Liver (tissue), 9 donors: ENCODE data around the gene JAK1. TPM values are rescaled to one million over a fixed set of nuclear protein-coding genes. Genes with fewer than 3 reads are reported as not detected.

ENCODE experiments used
- DNase-seq: peaks from one replicate; pipeline ENCODE4 v3.0.0-alpha.2; 2017; ENCODE audit warnings: low spot score
- H3K27ac ChIP-seq, 2 donors: one replicate each; pipeline ENCODE4 v1.7.0; 2013; ENCODE audit warnings: inconsistent platforms in 2 of 2, low read length in 2 of 2, control low read depth in 1 of 2, low read depth in 1 of 2, mild to moderate bottlenecking in 1 of 2
- H3K27me3 ChIP-seq, 4 donors: one replicate each; pipeline versions ENCODE4 v1.6.1 to v1.7.0; 2013; ENCODE audit warnings: low read length in 3 of 4, inconsistent platforms in 1 of 4, mild to moderate bottlenecking in 1 of 4, moderate library complexity in 1 of 4; ENCODE audit not compliant: control insufficient read depth in 4 of 4, insufficient read depth in 4 of 4
- H3K36me3 ChIP-seq, 4 donors: one replicate each; pipeline versions ENCODE4 v1.6.1 to v1.7.0; 2013; ENCODE audit warnings: low read length in 3 of 4, mild to moderate bottlenecking in 3 of 4, low read depth in 1 of 4, moderate library complexity in 1 of 4; ENCODE audit not compliant: control insufficient read depth in 4 of 4, insufficient read depth in 3 of 4
- H3K4me1 ChIP-seq, 4 donors: one replicate each; pipeline versions ENCODE4 v1.6.1 to v1.7.0; 2013; ENCODE audit warnings: low read length in 3 of 4, mild to moderate bottlenecking in 3 of 4, moderate library complexity in 1 of 4; ENCODE audit not compliant: control insufficient read depth in 4 of 4, insufficient read depth in 4 of 4
- H3K4me3 ChIP-seq, 3 donors: one replicate each; pipeline versions ENCODE4 v1.6.1 to v1.7.0; 2013; ENCODE audit warnings: low read length in 3 of 3, control low read depth in 1 of 3, low read depth in 1 of 3, mild to moderate bottlenecking in 1 of 3
- H3K9ac ChIP-seq, 2 donors: one replicate each; pipeline ENCODE4 v1.7.0; 2013; ENCODE audit warnings: low read length in 2 of 2, mild to moderate bottlenecking in 2 of 2, moderate library complexity in 2 of 2, control low read depth in 1 of 2, low read depth in 1 of 2
- H3K9me3 ChIP-seq, 4 donors: one replicate each; pipeline versions ENCODE4 v1.6.1 to v1.7.0; 2013; ENCODE audit warnings: low read length in 3 of 4; ENCODE audit not compliant: control insufficient read depth in 4 of 4
- ATF3 ChIP-seq: IDR thresholded peaks from 2 replicates; pipeline ENCODE4 v1.6.1; 2016; ENCODE audit warnings: antibody characterized with exemption
- CTCF ChIP-seq: fragments of 150-350 bp; IDR thresholded peaks from 2 replicates; pipeline ENCODE4 v1.5.1; 2017; ENCODE audit warnings: improper control_type of control experiment, low read depth, low read length; ENCODE audit not compliant: missing input control
- EGR1 ChIP-seq, 2 donors: IDR thresholded peaks; 2 replicates each; pipeline ENCODE4 v1.6.1; 2016 to 2018; ENCODE audit warnings: antibody characterized with exemption in 2 of 2, low read depth in 2 of 2
- FOXA1 ChIP-seq: IDR thresholded peaks from 2 replicates; pipeline ENCODE4 v1.6.1; 2016; ENCODE audit warnings: antibody characterized with exemption
- FOXA2 ChIP-seq: IDR thresholded peaks from 2 replicates; pipeline ENCODE4 v1.6.1; 2016; ENCODE audit warnings: antibody characterized with exemption
- GABPA ChIP-seq, 2 donors: IDR thresholded peaks in 1 of 2; conservative IDR thresholded peaks in 1 of 2; 2 replicates each; pipeline ENCODE4 v1.6.1; 2016; ENCODE audit warnings: antibody characterized with exemption in 2 of 2, mild to moderate bottlenecking in 1 of 2, moderate library complexity in 1 of 2
- HNF4A ChIP-seq, 2 donors: conservative IDR thresholded peaks; 2 replicates each; pipeline ENCODE4 v1.6.1; 2016; ENCODE audit warnings: antibody characterized with exemption in 2 of 2, mild to moderate bottlenecking in 2 of 2
- HNF4G ChIP-seq: IDR thresholded peaks from 2 replicates; pipeline ENCODE4 v1.6.1; 2016; ENCODE audit warnings: antibody characterized with exemption
- JUND ChIP-seq, 2 donors: IDR thresholded peaks; 2 replicates each; pipeline ENCODE4 v1.6.1; 2016; ENCODE audit warnings: antibody characterized with exemption in 2 of 2
- MAX ChIP-seq: IDR thresholded peaks from 2 replicates; pipeline ENCODE4 v1.6.1; 2016; ENCODE audit warnings: antibody characterized with exemption
- NR2F2 ChIP-seq: IDR thresholded peaks from 2 replicates; pipeline ENCODE4 v1.6.1; 2016; ENCODE audit warnings: antibody characterized with exemption
- RAD21 ChIP-seq, 2 donors: IDR thresholded peaks; 2 replicates each; pipeline ENCODE4 v1.6.1; 2016; ENCODE audit warnings: antibody characterized with exemption in 2 of 2, mild to moderate bottlenecking in 2 of 2
- REST ChIP-seq: IDR thresholded peaks from 2 replicates; pipeline ENCODE4 v1.6.1; 2016; ENCODE audit warnings: antibody characterized with exemption, mild to moderate bottlenecking
- RXRA ChIP-seq, 2 donors: IDR thresholded peaks; 2 replicates each; pipeline ENCODE4 v1.6.1; 2017 to 2018; ENCODE audit warnings: antibody characterized with exemption in 2 of 2, mild to moderate bottlenecking in 1 of 2
- SP1 ChIP-seq: IDR thresholded peaks from 2 replicates; pipeline ENCODE4 v1.6.1; 2018; ENCODE audit warnings: antibody characterized with exemption, mild to moderate bottlenecking
- TAF1 ChIP-seq: conservative IDR thresholded peaks from 2 replicates; pipeline ENCODE4 v1.6.1; 2016; ENCODE audit warnings: antibody characterized with exemption, mild to moderate bottlenecking
- YY1 ChIP-seq: IDR thresholded peaks from 2 replicates; pipeline ENCODE4 v1.6.1; 2016; ENCODE audit warnings: antibody characterized with exemption, mild to moderate bottlenecking
- ZBTB33 ChIP-seq: IDR thresholded peaks from 2 replicates; pipeline ENCODE4 v1.6.1; 2016; ENCODE audit warnings: antibody characterized with exemption
- whole genome bisulfite sequencing: extraction: QIAGEN DNeasy Blood & Tissue Kit; methylation state at CpG from one replicate; pipeline ENCODE4 v1.1.7; 2013; 5-methylcytosine and 5-hydroxymethylcytosine counted together
- polyA plus RNA-seq, 2 donors: library from polyadenylated mRNA; stranded (reverse) in 1 of 2; unstranded in 1 of 2; fragments of 200-250 nt in 1 of 2; fragments of >200 nt in 1 of 2; fragmentation: Nextera tagmentation in 1 of 2; extraction: Ambion mirVana in 1 of 2; gene quantifications; one replicate each; pipeline versions ENCODE4 v1.2.1 to v1.2.3, GENCODE V29; 2013 to 2015
- total RNA-seq, 2 donors: library from RNA; depleted of rRNA; stranded (reverse); fragments of >200 nt; gene quantifications; one replicate each; pipeline ENCODE4 v1.2.3, GENCODE V29; 2014
- donor health status: healthy.
- donor health status: healthy.
- donor health status: healthy.
- donor health status: healthy.
- donor health status: healthy.

Gene JAK1
- total and polyA plus RNA-seq, 4 donors: 24.1 to 68.6 (median 34.5) TPM

GRCh38 chr1:64878090-64878489, 88.3 kb downstream of the JAK1 start:
- Histone ChIP-seq H3K4me1 (no peaks in the 10 kb centered on the region), H3K27ac (no peak overlapping the region), H3K4me3 (no peak overlapping the region), H3K36me3 (peaks cover 0 to 44% (median 39%) of the 10 kb centered on the region in 4 donors), H3K9ac (no peak overlapping the region), H3K27me3 (no peaks in the 10 kb centered on the region), H3K9me3 (no peaks in the 10 kb centered on the region)
- DNase-seq: no peak
- TF ChIP-seq EGR1 (IDR thresholded peaks at IDR 0.05; ENCODE audit: low read depth in 2 of 2): no peak
- TF ChIP-seq RAD21 (IDR thresholded peaks at IDR 0.05): no peak

- H3K9me3 ChIP-seq: no peaks in the 10 kb centered on the region
- H3K27ac ChIP-seq: no peak overlapping the region
- no peak overlapping the region for H3K4me3 ChIP-seq
- 96% methylated on average over 1 of the region's 1 CpG for WGBS
- no peak overlapping the region for H3K9ac ChIP-seq
- TF ChIP-seq REST: no peak
- no peak for TF ChIP-seq FOXA2
- TF ChIP-seq MAX: no peak
- no peak for TF ChIP-seq HNF4A (conservative IDR thresholded peaks at IDR 0.05)
- no peak for TF ChIP-seq FOXA1
- no peak for TF ChIP-seq GABPA (IDR thresholded peaks at IDR 0.05 in 1 of 2, conservative IDR thresholded peaks at IDR 0.05 in 1 of 2)
- TF ChIP-seq RAD21 (IDR thresholded peaks at IDR 0.05): no peak
- TF ChIP-seq HNF4G: no peak
- TF ChIP-seq NR2F2: no peak
- TF ChIP-seq TAF1: no peak
- no peak for TF ChIP-seq CTCF
- no peak for TF ChIP-seq YY1
- no peak for TF ChIP-seq SP1
- TF ChIP-seq ZBTB33: no peak
- no peak for TF ChIP-seq ATF3
- TF ChIP-seq RXRA (IDR thresholded peaks at IDR 0.05): no peak
- no peak for TF ChIP-seq EGR1 (IDR thresholded peaks at IDR 0.05; ENCODE audit: low read depth in 2 of 2)
- no peak for TF ChIP-seq JUND (IDR thresholded peaks at IDR 0.05)
- no peak for DNase-seq
- no peaks in the 10 kb centered on the region for H3K27me3 ChIP-seq
- peaks cover 0 to 43% (median 38%) of the 10 kb centered on the region in 4 donors for H3K36me3 ChIP-seq
- no peaks in the 10 kb centered on the region for H3K4me1 ChIP-seq
Measured at GRCh38 chr1:64877598-64877997, 88.8 kb downstream of the JAK1 start.
